Measurements from ENCODE around the gene AKR1C1. TPM values are rescaled to one million over a fixed set of nuclear protein-coding genes. Genes with fewer than 3 reads are reported as not detected.

AKR1C1 gene
- total RNA-seq, 1 donor from 2014 or later, result 3.7 TPM

DNA sequence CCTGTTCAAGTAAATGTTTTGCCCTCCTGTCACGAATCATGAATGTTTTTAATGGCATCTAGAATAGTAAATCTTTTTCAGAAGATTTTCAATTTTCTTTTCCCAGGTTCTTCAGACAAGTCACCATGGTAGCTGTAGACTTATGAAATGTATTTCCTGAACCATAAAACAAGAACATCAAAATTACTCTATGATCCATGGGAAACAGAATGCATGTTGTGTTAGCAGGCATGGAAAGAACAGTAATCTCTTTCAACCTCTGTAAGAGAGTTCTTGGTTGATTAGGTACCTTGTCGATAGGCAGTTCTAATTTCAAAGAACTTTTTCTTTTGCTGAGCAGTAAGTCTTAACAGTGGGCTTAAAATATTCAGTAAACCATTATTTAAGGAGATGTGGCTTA is 17.6 kb downstream of the AKR1C1 start:
- no peak for DNase-seq (ENCODE audit: low read depth, low spot score)
- peaks cover 8% of the 10 kb centered on the region for H3K4me1 Mint-ChIP-seq
- TF ChIP-seq, protein P1, sequence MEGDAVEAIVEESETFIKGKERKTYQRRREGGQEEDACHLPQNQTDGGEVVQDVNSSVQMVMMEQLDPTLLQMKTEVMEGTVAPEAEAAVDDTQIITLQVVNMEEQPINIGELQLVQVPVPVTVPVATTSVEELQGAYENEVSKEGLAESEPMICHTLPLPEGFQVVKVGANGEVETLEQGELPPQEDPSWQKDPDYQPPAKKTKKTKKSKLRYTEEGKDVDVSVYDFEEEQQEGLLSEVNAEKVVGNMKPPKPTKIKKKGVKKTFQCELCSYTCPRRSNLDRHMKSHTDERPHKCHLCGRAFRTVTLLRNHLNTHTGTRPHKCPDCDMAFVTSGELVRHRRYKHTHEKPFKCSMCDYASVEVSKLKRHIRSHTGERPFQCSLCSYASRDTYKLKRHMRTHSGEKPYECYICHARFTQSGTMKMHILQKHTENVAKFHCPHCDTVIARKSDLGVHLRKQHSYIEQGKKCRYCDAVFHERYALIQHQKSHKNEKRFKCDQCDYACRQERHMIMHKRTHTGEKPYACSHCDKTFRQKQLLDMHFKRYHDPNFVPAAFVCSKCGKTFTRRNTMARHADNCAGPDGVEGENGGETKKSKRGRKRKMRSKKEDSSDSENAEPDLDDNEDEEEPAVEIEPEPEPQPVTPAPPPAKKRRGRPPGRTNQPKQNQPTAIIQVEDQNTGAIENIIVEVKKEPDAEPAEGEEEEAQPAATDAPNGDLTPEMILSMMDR (conservative IDR thresholded peaks at IDR 0.05), result no peak
- no peaks in the 10 kb centered on the region for H3K27me3 Mint-ChIP-seq (ENCODE audit: low read depth)
- peaks cover 7% of the 10 kb centered on the region for H3K36me3 Mint-ChIP-seq (ENCODE audit: low read depth)
- H3K27ac Mint-ChIP-seq (ENCODE audit: unreplicated experiment), result no peak overlapping the region
- peaks cover 5% of the 10 kb centered on the region for H3K9me3 Mint-ChIP-seq
- H3K4me3 Mint-ChIP-seq, result no peak overlapping the region

DNA sequence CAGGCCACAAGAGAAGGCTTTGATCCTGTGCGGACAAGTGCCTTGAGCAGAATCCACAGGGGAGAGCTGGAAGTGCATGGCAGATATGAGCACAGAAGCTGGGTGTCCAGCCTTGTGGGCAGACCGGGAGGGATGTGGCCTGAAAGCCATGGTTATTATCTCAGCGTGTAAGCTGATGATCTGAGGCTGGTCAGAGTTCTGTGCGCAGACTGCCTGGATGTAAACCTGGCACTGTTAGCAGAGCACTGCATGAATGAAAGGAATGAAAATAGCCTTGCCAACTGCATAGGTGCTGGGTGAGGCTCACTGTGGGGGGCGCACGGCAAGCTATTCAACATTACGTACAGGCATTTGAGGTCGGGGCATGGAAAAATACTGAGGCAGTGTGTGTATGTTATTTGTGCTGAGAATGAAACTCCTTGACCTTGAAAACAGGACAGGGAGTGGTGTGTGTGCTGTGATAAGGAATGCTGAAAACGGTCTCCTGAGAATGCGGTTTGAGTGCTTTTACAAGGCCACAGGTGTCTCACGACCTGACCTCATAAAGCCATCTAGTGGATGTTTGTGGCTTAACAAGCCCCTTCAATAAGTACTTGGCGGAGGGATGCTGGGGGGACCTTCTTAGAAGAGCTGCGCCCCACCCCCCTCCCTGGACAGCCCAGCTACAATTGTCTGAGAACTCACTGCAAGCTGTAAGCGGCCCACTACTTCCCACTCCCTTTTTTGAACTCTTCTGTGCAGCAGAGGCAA is 18.7 kb downstream of the AKR1C1 start:
- Mint-ChIP-seq H3K9me3 (peaks cover 5% of the 10 kb centered on the region), H3K4me3 (no peak overlapping the region), H3K4me1 (peaks cover 8% of the 10 kb centered on the region), H3K27ac (ENCODE audit: unreplicated experiment) (no peak overlapping the region), H3K36me3 (ENCODE audit: low read depth) (peaks cover 8% of the 10 kb centered on the region), H3K27me3 (ENCODE audit: low read depth) (no peaks in the 10 kb centered on the region)
- no peak for DNase-seq (ENCODE audit: low read depth, low spot score)
- TF ChIP-seq, protein P1 (conservative IDR thresholded peaks at IDR 0.05), result peak; percentile 54

DNA sequence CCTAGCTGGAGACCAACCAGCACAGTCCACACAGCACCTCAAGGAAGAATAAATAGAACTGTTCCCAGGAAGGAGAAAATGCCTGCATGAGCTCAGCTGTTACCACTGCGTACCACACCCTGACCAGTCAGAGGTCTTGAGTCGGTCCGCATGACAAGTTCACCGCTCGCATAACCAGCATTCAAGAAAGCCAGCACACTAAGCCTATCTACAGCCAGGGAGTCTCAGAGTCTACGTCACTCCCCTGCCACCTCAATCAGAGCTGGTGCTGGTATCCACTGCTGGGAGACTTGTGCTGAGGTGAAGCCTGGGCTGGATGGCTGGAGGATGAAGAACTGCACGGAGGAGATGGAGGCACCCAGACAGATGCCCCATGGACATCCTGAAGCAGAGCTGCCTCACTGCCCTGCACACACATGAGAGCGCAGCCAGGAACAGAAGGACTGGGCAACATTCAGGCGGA is 19.6 kb downstream of the AKR1C1 start:
- DNase-seq (ENCODE audit: low read depth, low spot score), result no peak
- Mint-ChIP-seq H3K9me3 (peaks cover 3% of the 10 kb centered on the region), H3K27me3 (ENCODE audit: low read depth) (no peaks in the 10 kb centered on the region), H3K27ac (ENCODE audit: unreplicated experiment) (peak overlapping the region; percentile 12), H3K36me3 (ENCODE audit: low read depth) (peaks cover 6% of the 10 kb centered on the region), H3K4me1 (peaks cover 8% of the 10 kb centered on the region), H3K4me3 (no peak overlapping the region)
- TF ChIP-seq, protein P1 (conservative IDR thresholded peaks at IDR 0.05), result no peak

DNA sequence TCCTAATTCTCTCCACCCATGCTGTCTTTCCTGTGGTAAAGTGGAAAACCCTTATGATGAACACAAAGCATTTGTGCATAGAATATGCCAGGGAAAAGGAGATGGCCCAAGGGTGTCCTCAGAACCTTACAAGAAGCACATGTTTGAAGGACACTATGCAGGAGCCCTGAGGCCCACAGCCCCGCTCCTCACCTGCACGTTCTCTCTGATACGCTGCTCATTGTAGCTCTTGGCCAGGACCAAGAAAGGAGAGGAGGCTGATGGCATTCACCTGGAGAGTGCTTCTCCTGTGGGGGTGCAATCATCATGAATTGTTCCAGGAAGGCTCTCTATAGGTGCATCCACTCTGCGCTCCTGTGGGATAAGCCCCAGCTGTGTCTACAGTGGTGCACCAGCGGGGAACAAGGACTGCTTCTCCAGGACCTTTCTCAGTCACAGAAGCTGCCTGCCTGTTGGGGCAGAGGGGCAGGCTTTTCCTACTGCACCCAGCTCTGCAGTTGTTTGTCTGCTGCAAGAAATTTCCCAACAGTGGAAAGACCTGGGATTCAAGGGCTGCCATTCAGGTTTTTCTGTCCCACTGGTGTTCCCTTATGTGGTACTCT is 20.5 kb downstream of the AKR1C1 start:
- peaks cover 3% of the 10 kb centered on the region for H3K9me3 Mint-ChIP-seq
- H3K4me1 Mint-ChIP-seq, result peaks cover 8% of the 10 kb centered on the region
- TF ChIP-seq, protein P1 (conservative IDR thresholded peaks at IDR 0.05), result no peak
- no peak for DNase-seq (ENCODE audit: low read depth, low spot score)
- peaks cover 6% of the 10 kb centered on the region for H3K36me3 Mint-ChIP-seq (ENCODE audit: low read depth)
- no peak overlapping the region for H3K4me3 Mint-ChIP-seq
- no peak overlapping the region for H3K27ac Mint-ChIP-seq (ENCODE audit: unreplicated experiment)
- no peaks in the 10 kb centered on the region for H3K27me3 Mint-ChIP-seq (ENCODE audit: low read depth)

DNA sequence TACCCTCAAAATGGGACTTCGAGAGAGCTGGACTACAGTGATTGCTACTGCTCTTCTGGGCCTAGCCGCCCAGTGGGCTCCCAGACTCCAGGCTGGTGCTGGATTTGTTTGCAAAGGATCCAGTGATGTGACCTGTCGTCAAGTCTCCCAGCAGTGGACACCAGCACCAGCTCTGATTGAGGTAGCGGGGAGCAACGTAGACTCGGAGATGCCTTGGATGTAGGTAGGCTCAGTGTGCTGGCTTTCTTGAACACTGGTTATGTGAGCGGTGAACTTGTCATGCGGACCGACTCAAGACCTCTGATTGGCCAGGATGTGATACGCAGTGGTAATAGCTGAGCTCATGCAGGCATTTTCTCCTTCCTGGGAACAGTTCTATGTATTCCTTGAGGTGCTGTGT is 21.0 kb downstream of the AKR1C1 start:
- H3K4me3 Mint-ChIP-seq, result no peak overlapping the region
- H3K27ac Mint-ChIP-seq (ENCODE audit: unreplicated experiment), result peak overlapping the region; percentile 19
- TF ChIP-seq, protein P1 (conservative IDR thresholded peaks at IDR 0.05), result no peak
- H3K36me3 Mint-ChIP-seq (ENCODE audit: low read depth), result peaks cover 6% of the 10 kb centered on the region
- DNase-seq (ENCODE audit: low read depth, low spot score), result no peak
- peaks cover 8% of the 10 kb centered on the region for H3K4me1 Mint-ChIP-seq
- H3K9me3 Mint-ChIP-seq, result peaks cover 3% of the 10 kb centered on the region
- H3K27me3 Mint-ChIP-seq (ENCODE audit: low read depth), result no peaks in the 10 kb centered on the region
